BE2C (cell line): ENCODE results near the gene NR1H4. TPM values are rescaled to one million over a fixed set of nuclear protein-coding genes. Genes with fewer than 3 reads are reported as not detected.
"Not testable (repeated sequence)": the region's sequence is repeated elsewhere in the genome, so short reads cannot be mapped to it uniquely, and the experiment has no call there.

Experiments used
- DNase-seq: peaks from one replicate; pipeline ENCODE4 v3.0.0-alpha.2; 2020
- H3K27me3 ChIP-seq: fragments of 250-450 bp; sonication (Bioruptor Pico); 2 replicates; pipeline ENCODE4 v1.5.1; 2020; ENCODE audit warnings: mild to moderate bottlenecking
- H3K36me3 ChIP-seq: fragments of 250-450 bp; sonication (Bioruptor Pico); 2 replicates; pipeline ENCODE4 v1.5.1; 2020; ENCODE audit warnings: mild to moderate bottlenecking
- H3K4me1 ChIP-seq: fragments of 250-450 bp; sonication (Bioruptor Pico); 2 replicates; pipeline ENCODE4 v1.5.1; 2020
- H3K4me3 ChIP-seq: 2 replicates; pipeline ENCODE4 v1.5.1; 2011; ENCODE audit warnings: low read depth, low read length
- H3K9me3 ChIP-seq: fragments of 250-450 bp; sonication (Bioruptor Pico); 2 replicates; pipeline ENCODE4 v1.5.1; 2020
- polyA plus RNA-seq: library from polyadenylated mRNA; unstranded; fragments of >200 nt; gene quantifications from one replicate; pipeline ENCODE4 v1.2.1, GENCODE V29; 2012; ENCODE audit warnings: low read depth, missing spikeins; ENCODE audit not compliant: insufficient read length, insufficient read depth
- TF ChIP-seq, protein P1 (sequence below): IDR thresholded peaks from 2 replicates; pipeline ENCODE4 v1.5.1; 2012; ENCODE audit warnings: mild to moderate bottlenecking, low read depth, low read length

Gene NR1H4
- polyA plus RNA-seq: not detected

- DNase-seq: no peak
- TF ChIP-seq, protein P1, sequence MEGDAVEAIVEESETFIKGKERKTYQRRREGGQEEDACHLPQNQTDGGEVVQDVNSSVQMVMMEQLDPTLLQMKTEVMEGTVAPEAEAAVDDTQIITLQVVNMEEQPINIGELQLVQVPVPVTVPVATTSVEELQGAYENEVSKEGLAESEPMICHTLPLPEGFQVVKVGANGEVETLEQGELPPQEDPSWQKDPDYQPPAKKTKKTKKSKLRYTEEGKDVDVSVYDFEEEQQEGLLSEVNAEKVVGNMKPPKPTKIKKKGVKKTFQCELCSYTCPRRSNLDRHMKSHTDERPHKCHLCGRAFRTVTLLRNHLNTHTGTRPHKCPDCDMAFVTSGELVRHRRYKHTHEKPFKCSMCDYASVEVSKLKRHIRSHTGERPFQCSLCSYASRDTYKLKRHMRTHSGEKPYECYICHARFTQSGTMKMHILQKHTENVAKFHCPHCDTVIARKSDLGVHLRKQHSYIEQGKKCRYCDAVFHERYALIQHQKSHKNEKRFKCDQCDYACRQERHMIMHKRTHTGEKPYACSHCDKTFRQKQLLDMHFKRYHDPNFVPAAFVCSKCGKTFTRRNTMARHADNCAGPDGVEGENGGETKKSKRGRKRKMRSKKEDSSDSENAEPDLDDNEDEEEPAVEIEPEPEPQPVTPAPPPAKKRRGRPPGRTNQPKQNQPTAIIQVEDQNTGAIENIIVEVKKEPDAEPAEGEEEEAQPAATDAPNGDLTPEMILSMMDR: no peak
- Histone ChIP-seq H3K4me1 (no peaks in the 10 kb centered on the region), H3K27me3 (peaks cover 5% of the 10 kb centered on the region; the same call in 1 of the 2 replicates), H3K4me3 (no peak within 1 kb of the TSS), H3K9me3 (no peaks in the 10 kb centered on the region), H3K36me3 (no peaks in the 10 kb centered on the region)
Measured at GRCh38 chr12:100473716-100474150, at the start of gene NR1H4. Gene NR1H4, plus strand, starts transcription at chr12:100473866. Its CDS starts 19,458 bp downstream, at chr12:100493324.

DNA sequence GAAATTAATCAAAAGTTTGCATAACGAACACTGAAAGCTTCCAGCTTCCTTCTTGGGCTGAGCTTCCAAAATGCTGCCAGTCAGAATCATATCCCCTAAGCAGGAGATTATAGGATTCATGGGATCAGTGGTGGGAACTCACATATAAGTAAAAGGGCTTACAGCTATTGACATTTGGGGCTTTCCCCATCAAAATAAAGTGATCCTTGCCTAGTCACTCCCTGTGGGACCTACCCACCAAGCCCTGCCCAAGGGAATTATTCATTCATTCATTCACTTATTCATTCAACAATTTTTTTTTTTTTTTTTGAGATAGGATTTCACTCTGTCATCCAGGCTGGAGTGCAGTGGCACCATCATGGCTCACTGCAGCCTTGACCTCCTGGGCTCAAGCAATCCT is 47.5 kb upstream of the NR1H4 start:
- no peaks in the 10 kb centered on the region for H3K9me3 ChIP-seq
- H3K4me3 ChIP-seq: no peak overlapping the region
- DNase-seq: no peak
- no peaks in the 10 kb centered on the region for H3K36me3 ChIP-seq
- 0 out of 2 replicates have a peak, but pooled peaks cover 2% of the 10 kb centered on the region for H3K27me3 ChIP-seq
- no peaks in the 10 kb centered on the region for H3K4me1 ChIP-seq
- TF ChIP-seq, protein P1: no peak

GRCh38 chr12:100427078-100427477 is 46.6 kb upstream of the NR1H4 start:
- DNase-seq: no peak
- H3K27me3 ChIP-seq: 0 out of 2 replicates have a peak, but pooled peaks cover 2% of the 10 kb centered on the region
- TF ChIP-seq, protein P1: no peak
- no peaks in the 10 kb centered on the region for H3K36me3 ChIP-seq
- H3K9me3 ChIP-seq: no peaks in the 10 kb centered on the region
- H3K4me3 ChIP-seq: no peak overlapping the region
- no peaks in the 10 kb centered on the region for H3K4me1 ChIP-seq

DNA sequence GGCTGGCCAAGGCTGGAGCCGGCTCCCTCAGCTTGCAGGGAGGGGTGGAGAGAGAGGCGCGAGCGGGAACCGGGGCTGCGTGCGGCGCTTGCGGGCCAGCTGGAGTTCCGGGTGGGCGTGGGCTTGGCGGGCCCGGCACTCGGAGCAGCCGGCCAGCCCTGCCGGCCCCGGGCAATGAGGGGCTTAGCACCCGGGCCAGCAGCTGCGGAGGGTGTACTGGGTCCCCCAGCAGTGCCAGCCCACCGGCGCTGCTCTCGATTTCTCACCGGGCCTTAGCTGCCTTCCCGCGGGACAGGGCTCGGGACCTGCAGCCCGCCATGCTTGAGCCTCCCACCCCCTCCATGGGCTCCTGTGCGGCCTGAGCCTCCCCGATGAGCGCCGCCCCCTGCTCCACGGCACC is 43.4 kb upstream of the NR1H4 start:
- H3K4me1 ChIP-seq, DNase-seq: not testable (repeated sequence)

DNA sequence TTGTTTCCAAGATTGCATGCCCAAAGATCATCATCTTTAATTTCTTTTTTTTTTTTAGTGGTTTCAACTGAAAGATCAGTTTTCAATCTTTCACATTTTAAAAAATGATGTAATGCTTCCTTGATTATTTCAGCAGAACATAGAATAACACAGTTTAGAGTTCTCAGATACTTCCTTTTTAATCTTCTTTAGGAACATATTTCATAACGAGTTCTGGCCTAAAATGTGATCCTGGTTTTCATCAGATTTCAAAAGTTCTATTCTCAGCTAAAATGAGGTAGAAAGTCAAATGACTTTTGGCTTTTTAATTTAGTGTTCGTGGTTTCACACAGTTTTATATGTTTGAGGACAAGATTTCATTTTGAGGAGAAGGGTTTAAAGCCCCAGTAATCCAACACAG is 40.0 kb upstream of the NR1H4 start:
- TF ChIP-seq, protein P1: no peak
- Histone ChIP-seq H3K36me3 (no peaks in the 10 kb centered on the region), H3K27me3 (no peaks in the 10 kb centered on the region), H3K4me1 (no peaks in the 10 kb centered on the region), H3K9me3 (no peaks in the 10 kb centered on the region), H3K4me3 (no peak overlapping the region)
- DNase-seq: no peak

More for the DNA sequence above, 43.4 kb upstream of the NR1H4 start:
- not testable (repeated sequence) for H3K4me3 ChIP-seq, H3K9me3 ChIP-seq, H3K27me3 ChIP-seq, H3K36me3 ChIP-seq

DNA sequence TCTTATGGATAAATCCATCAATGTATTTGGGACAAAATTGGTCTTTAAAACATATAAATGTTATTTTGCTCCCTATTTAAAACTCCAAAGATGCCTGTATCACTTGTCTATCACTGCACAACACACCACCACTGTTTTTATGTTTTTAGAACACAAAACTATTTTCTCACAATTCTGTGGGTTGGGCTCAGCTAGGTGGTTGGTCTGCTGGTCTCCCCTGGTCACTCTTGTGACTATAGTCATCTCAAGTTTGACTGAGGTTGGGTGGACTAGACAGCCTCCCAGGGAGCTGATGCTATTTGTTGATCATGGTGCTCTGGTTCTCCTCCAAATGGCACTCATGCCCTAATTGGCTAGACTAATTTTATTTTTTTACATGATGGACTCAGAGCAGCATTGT is 39.5 kb upstream of the NR1H4 start:
- Histone ChIP-seq H3K4me1 (no peaks in the 10 kb centered on the region), H3K4me3 (no peak overlapping the region), H3K36me3 (no peaks in the 10 kb centered on the region), H3K27me3 (no peaks in the 10 kb centered on the region), H3K9me3 (no peaks in the 10 kb centered on the region)
- TF ChIP-seq, protein P1: no peak
- no peak for DNase-seq

DNA sequence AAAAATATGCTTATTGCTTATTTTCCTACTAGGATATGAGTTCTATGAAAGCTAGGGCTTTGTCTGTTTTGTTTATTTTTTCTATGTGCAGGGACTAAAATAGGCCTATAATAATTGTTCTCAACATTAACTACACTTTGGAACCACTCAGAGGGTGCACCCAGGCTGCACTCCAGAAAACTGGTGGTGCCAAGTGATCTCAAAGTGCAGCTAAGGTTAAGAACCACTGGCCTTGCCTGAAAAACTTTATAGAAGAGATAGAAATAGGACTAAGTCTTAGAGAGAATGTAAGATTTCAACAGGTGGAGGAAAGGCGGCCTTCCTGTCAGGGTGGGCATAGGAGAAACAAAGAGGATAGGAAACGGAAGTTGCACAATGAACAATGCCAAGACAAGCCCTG is 37.7 kb upstream of the NR1H4 start:
- no peaks in the 10 kb centered on the region for H3K4me1 ChIP-seq
- TF ChIP-seq, protein P1: no peak
- no peaks in the 10 kb centered on the region for H3K36me3 ChIP-seq
- no peak for DNase-seq
- no peaks in the 10 kb centered on the region for H3K27me3 ChIP-seq
- no peak overlapping the region for H3K4me3 ChIP-seq
- no peaks in the 10 kb centered on the region for H3K9me3 ChIP-seq
